ENCODE measurements around the gene BIRC2.

BIRC2 gene

GRCh38 chr11:102320679-102321078, 26.3 kb upstream of the BIRC2 start:
- no peak for TF ChIP-seq CTCF (IDR thresholded peaks at IDR 0.05; ENCODE audit: low read depth, low read length, missing control alignments)
- no peak for DNase-seq (ENCODE audit: extremely low read depth, low read depth)
- H3K4me3 ChIP-seq (replicated peaks; ENCODE audit: low read depth, low read length), result no peak overlapping the region

GRCh38 chr11:102322560-102322959, 24.5 kb upstream of the BIRC2 start:
- no peak overlapping the region for H3K4me3 ChIP-seq (replicated peaks; ENCODE audit: low read depth, low read length)
- no peak for DNase-seq (ENCODE audit: extremely low read depth, low read depth)
- no peak for TF ChIP-seq CTCF (IDR thresholded peaks at IDR 0.05; ENCODE audit: low read depth, low read length, missing control alignments)

- no peak overlapping the region for H3K4me3 ChIP-seq (replicated peaks; ENCODE audit: low read depth, low read length)
- DNase-seq (ENCODE audit: extremely low read depth, low read depth), result no peak
- no peak for TF ChIP-seq CTCF (IDR thresholded peaks at IDR 0.05; ENCODE audit: low read depth, low read length, missing control alignments)
Observed at GRCh38 chr11:102323542-102324251, 23.3 kb upstream of the BIRC2 start.

DNA sequence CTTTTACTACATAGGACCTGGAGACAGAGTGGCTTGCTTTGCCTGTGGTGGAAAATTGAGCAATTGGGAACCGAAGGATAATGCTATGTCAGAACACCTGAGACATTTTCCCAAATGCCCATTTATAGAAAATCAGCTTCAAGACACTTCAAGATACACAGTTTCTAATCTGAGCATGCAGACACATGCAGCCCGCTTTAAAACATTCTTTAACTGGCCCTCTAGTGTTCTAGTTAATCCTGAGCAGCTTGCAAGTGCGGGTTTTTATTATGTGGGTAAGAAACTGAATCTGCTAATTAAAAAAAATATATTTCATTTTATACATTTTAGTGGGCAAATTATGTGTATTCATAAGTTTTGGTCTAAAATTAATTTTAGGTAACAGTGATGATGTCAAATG, 21.9 kb upstream of the BIRC2 start:
- no peak for TF ChIP-seq CTCF (IDR thresholded peaks at IDR 0.05; ENCODE audit: low read depth, low read length, missing control alignments)
- H3K4me3 ChIP-seq (replicated peaks; ENCODE audit: low read depth, low read length), result no peak overlapping the region
- DNase-seq (ENCODE audit: extremely low read depth, low read depth), result no peak

GRCh38 chr11:102328748-102329147, 18.3 kb upstream of the BIRC2 start:
- no peak for DNase-seq (ENCODE audit: extremely low read depth, low read depth)
- TF ChIP-seq CTCF (IDR thresholded peaks at IDR 0.05; ENCODE audit: low read depth, low read length, missing control alignments), result no peak

DNA sequence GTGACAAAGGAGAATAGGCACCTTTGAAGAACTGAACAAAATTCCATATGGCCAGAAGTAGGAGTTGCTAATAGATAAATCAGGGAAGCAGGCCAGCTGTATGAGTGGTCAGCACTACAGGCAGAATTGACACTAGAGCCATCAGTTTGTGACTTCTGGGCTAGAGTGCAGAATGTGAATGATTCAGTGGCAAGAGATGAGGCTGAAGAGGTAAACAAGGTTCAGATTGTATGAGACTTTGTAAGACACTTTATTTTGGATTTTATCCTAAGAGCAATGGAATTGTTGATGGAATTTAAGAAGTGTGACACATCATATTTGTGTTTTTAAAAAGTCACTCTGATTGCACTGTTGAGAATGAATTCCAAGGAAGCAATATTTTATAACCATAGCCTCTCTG, 16.8 kb upstream of the BIRC2 start:
- H3K4me3 ChIP-seq (replicated peaks; ENCODE audit: low read depth, low read length), result no peak overlapping the region
- no peak for TF ChIP-seq CTCF (IDR thresholded peaks at IDR 0.05; ENCODE audit: low read depth, low read length, missing control alignments)
- no peak for DNase-seq (ENCODE audit: extremely low read depth, low read depth)

More at GRCh38 chr11:102328748-102329147, 18.3 kb upstream of the BIRC2 start:
- H3K4me3 ChIP-seq (replicated peaks; ENCODE audit: low read depth, low read length), result no peak overlapping the region

GRCh38 chr11:102331341-102331740, 15.7 kb upstream of the BIRC2 start:
- DNase-seq (ENCODE audit: extremely low read depth, low read depth), result no peak
- TF ChIP-seq CTCF (IDR thresholded peaks at IDR 0.05; ENCODE audit: low read depth, low read length, missing control alignments), result no peak
- no peak overlapping the region for H3K4me3 ChIP-seq (replicated peaks; ENCODE audit: low read depth, low read length)
